RWPE2 (cell line): ENCODE results near the gene NPHS1.

ENCODE experiments used
- ATAC-seq: fragments of 200-7000 bp; cut with Tn5 transposase; 3 replicates; pipeline ENCODE4 v1.9.1; 2021; ENCODE audit warnings: low read depth
- DNase-seq: peaks from one replicate; pipeline ENCODE4 v3.0.0-alpha.2; 2020; ENCODE audit warnings: low spot score
- H3K27ac ChIP-seq: fragments of 450-650 bp; 2 replicates; pipeline ENCODE4 v1.5.1; 2017; ENCODE audit warnings: mild to moderate bottlenecking; ENCODE audit not compliant: poor library complexity, severe bottlenecking
- H3K27me3 ChIP-seq: fragments of 250-450 bp; sonication (Bioruptor Pico); 2 replicates; pipeline ENCODE4 v1.5.1; 2021; ENCODE audit warnings: mild to moderate bottlenecking, moderate library complexity; ENCODE audit not compliant: insufficient read depth, poor library complexity, severe bottlenecking
- H3K36me3 ChIP-seq: fragments of 250-450 bp; sonication (Bioruptor Pico); 2 replicates; pipeline ENCODE4 v1.5.1; 2020; ENCODE audit warnings: low read depth, mild to moderate bottlenecking, moderate library complexity
- H3K4me1 ChIP-seq: fragments of 250-450 bp; sonication (Bioruptor Pico); 2 replicates; pipeline ENCODE4 v1.5.1; 2021; ENCODE audit warnings: mild to moderate bottlenecking, moderate library complexity; ENCODE audit not compliant: insufficient read depth, poor library complexity, severe bottlenecking
- H3K4me3 ChIP-seq: fragments of 250-450 bp; sonication (Bioruptor Pico); 2 replicates; pipeline ENCODE4 v1.5.1; 2021; ENCODE audit warnings: mild to moderate bottlenecking, moderate library complexity; ENCODE audit not compliant: severe bottlenecking
- H3K9me3 ChIP-seq: fragments of 250-450 bp; sonication (Bioruptor Pico); 2 replicates; pipeline ENCODE4 v1.5.1; 2021; ENCODE audit warnings: mild to moderate bottlenecking, moderate library complexity; ENCODE audit not compliant: severe bottlenecking
- CTCF ChIP-seq: fragments of 450-650 bp; IDR thresholded peaks from one replicate; pipeline ENCODE4 v1.5.1; 2017; ENCODE audit warnings: mild to moderate bottlenecking, moderate library complexity; ENCODE audit not compliant: poor library complexity, severe bottlenecking

The NPHS1 gene

GRCh38 chr19:35780717-35781116, 71.6 kb downstream of the NPHS1 start:
- H3K9me3 ChIP-seq: no peaks in the 10 kb centered on the region
- DNase-seq (no peak), ATAC-seq (no peak)
- no peaks in the 10 kb centered on the region for H3K27me3 ChIP-seq
- no peak overlapping the region for H3K4me3 ChIP-seq
- TF ChIP-seq CTCF: no peak
- H3K36me3 ChIP-seq: no peaks in the 10 kb centered on the region
- no peak overlapping the region for H3K27ac ChIP-seq
- no peaks in the 10 kb centered on the region for H3K4me1 ChIP-seq

- TF ChIP-seq CTCF: no peak
- Histone ChIP-seq H3K27me3 (no peaks in the 10 kb centered on the region), H3K36me3 (no peaks in the 10 kb centered on the region), H3K9me3 (no peaks in the 10 kb centered on the region), H3K4me1 (no peaks in the 10 kb centered on the region), H3K4me3 (no peak overlapping the region), H3K27ac (no peak overlapping the region)
- ATAC-seq (no peak), DNase-seq (no peak)
Measured at GRCh38 chr19:35780058-35780457, 72.2 kb downstream of the NPHS1 start.

- Histone ChIP-seq H3K9me3 (no peaks in the 10 kb centered on the region), H3K4me3 (no peak overlapping the region), H3K36me3 (no peaks in the 10 kb centered on the region), H3K27me3 (no peaks in the 10 kb centered on the region), H3K4me1 (peaks cover 3% of the 10 kb centered on the region), H3K27ac (no peak overlapping the region)
- DNase-seq (no peak), ATAC-seq (no peak)
- TF ChIP-seq CTCF: no peak
Measured at GRCh38 chr19:35779033-35779432, 73.3 kb downstream of the NPHS1 start.

- no peak for TF ChIP-seq CTCF
- Histone ChIP-seq H3K27ac (no peak overlapping the region), H3K27me3 (no peaks in the 10 kb centered on the region), H3K9me3 (no peaks in the 10 kb centered on the region), H3K36me3 (no peaks in the 10 kb centered on the region), H3K4me1 (peaks cover 3% of the 10 kb centered on the region), H3K4me3 (no peak overlapping the region)
- ATAC-seq (no peak), DNase-seq (no peak)
Measured at GRCh38 chr19:35777961-35778360, 74.3 kb downstream of the NPHS1 start.

GRCh38 chr19:35777086-35777841, 75.0 kb downstream of the NPHS1 start:
- Histone ChIP-seq H3K9me3 (no peaks in the 10 kb centered on the region), H3K4me1 (peaks cover 3% of the 10 kb centered on the region), H3K4me3 (no peak overlapping the region), H3K27me3 (no peaks in the 10 kb centered on the region), H3K36me3 (no peaks in the 10 kb centered on the region), H3K27ac (no peak overlapping the region)
- DNase-seq: peak; percentile 50
- ATAC-seq: no peak
- TF ChIP-seq CTCF: no peak
